SU-DHL-6 (cell line): ENCODE data around the gene PPFIBP1.

Experiments used
- H2AFZ ChIP-seq: fragments of 200-600 bp; sonication (generic); 2 replicates; pipeline ENCODE4 v1.6.1; 2014; ENCODE audit warnings: low read depth, mild to moderate bottlenecking, moderate library complexity, mixed read lengths, antibody characterized with exemption, low read length; ENCODE audit not compliant: severe bottlenecking
- H3F3A ChIP-seq: fragments of 200-600 bp; shearing (Covaris generic); 2 replicates; pipeline ENCODE4 v1.6.0; 2016; ENCODE audit warnings: antibody characterized with exemption, mild to moderate bottlenecking; ENCODE audit not compliant: insufficient read depth
- H3K27ac ChIP-seq: fragments of 200-600 bp; sonication (generic); 2 replicates; pipeline ENCODE4 v1.5.1; 2016; ENCODE audit warnings: low read depth, mild to moderate bottlenecking, low read length, moderate library complexity, mixed read lengths
- H3K27me3 ChIP-seq: fragments of 200-600 bp; sonication (generic), shearing (Covaris generic); 2 replicates; pipeline ENCODE4 v1.6.0; 2014; ENCODE audit warnings: mild to moderate bottlenecking, low read length
- H3K36me3 ChIP-seq: fragments of 200-600 bp; sonication (generic); 2 replicates; pipeline ENCODE4 v1.6.1; 2014; ENCODE audit warnings: mild to moderate bottlenecking, low read length, mixed read lengths
- H3K4me2 ChIP-seq: fragments of 300-600, 200-600 bp; shearing (Covaris generic), sonication (generic); 2 replicates; pipeline ENCODE4 v1.6.0; 2014; ENCODE audit warnings: low read length, low read depth, mild to moderate bottlenecking; ENCODE audit not compliant: poor library complexity, severe bottlenecking
- H3K4me3 ChIP-seq: fragments of 200-600 bp; sonication (generic); 2 replicates; pipeline ENCODE4 v1.5.1; 2014; ENCODE audit warnings: antibody characterized with exemption, low read length, mild to moderate bottlenecking, mixed read lengths; ENCODE audit not compliant: insufficient read depth, poor library complexity, severe bottlenecking
- H3K79me2 ChIP-seq: fragments of 200-600 bp; sonication (generic); 2 replicates; pipeline ENCODE4 v1.6.1; 2014; ENCODE audit warnings: mild to moderate bottlenecking, low read length, moderate library complexity; ENCODE audit not compliant: insufficient read depth
- H3K9ac ChIP-seq: fragments of 200-600 bp; sonication (generic); 2 replicates; pipeline ENCODE4 v1.7.0; 2014; ENCODE audit warnings: mild to moderate bottlenecking, low read length
- H3K9me2 ChIP-seq: fragments of 200-600 bp; sonication (generic); replicated peaks from 2 replicates; pipeline ENCODE4 v1.6.1; 2014; ENCODE audit warnings: low read length; ENCODE audit not compliant: insufficient read depth
- H3K9me3 ChIP-seq: fragments of 200-600 bp; sonication (generic); 2 replicates; pipeline ENCODE4 v1.6.1; 2014; ENCODE audit warnings: low read length, mixed read lengths; ENCODE audit not compliant: insufficient read depth
- H4K20me1 ChIP-seq: fragments of 200-600 bp; sonication (generic); 2 replicates; pipeline ENCODE4 v1.6.1; 2014; ENCODE audit warnings: low read depth, mild to moderate bottlenecking, antibody characterized with exemption, low read length, moderate library complexity, mixed read lengths
- CTCF ChIP-seq: fragments of 200-600 bp; sonication (generic); IDR thresholded peaks from one replicate; pipeline ENCODE4 v1.5.1; 2017; ENCODE audit warnings: antibody characterized with exemption, mild to moderate bottlenecking, low read length, moderate library complexity; ENCODE audit not compliant: insufficient read depth, poor library complexity, severe bottlenecking
- EZH2phosphoT487 ChIP-seq: fragments of 200-600 bp; sonication (generic), shearing (Covaris generic); conservative IDR thresholded peaks from 2 replicates; pipeline ENCODE4 v1.6.1; 2018; ENCODE audit warnings: mild to moderate bottlenecking, antibody characterized with exemption, low read length, moderate library complexity, mixed read lengths

Gene PPFIBP1

GRCh38 chr12:27549236-27549800, 25.3 kb downstream of the PPFIBP1 start:
- H3K36me3 ChIP-seq, result no peaks in the 10 kb centered on the region
- no peak overlapping the region for H3K9ac ChIP-seq
- H3K9me2 ChIP-seq, result no peaks in the 10 kb centered on the region
- H3F3A ChIP-seq, result no peaks in the 10 kb centered on the region
- H3K9me3 ChIP-seq, result no peaks in the 10 kb centered on the region
- no peaks in the 10 kb centered on the region for H4K20me1 ChIP-seq
- no peak overlapping the region for H3K4me2 ChIP-seq
- H3K79me2 ChIP-seq, result no peaks in the 10 kb centered on the region
- H3K4me3 ChIP-seq, result no peak overlapping the region
- no peak overlapping the region for H3K27ac ChIP-seq
- no peaks in the 10 kb centered on the region for H3K27me3 ChIP-seq
- H2AFZ ChIP-seq, result no peak overlapping the region
- TF ChIP-seq EZH2phosphoT487, result no peak
- no peak for TF ChIP-seq CTCF

GRCh38 chr12:27549801-27550652, 26.0 kb downstream of the PPFIBP1 start:
- Histone ChIP-seq H3K9me2 (no peaks in the 10 kb centered on the region), H2AFZ (no peak overlapping the region), H3K79me2 (no peaks in the 10 kb centered on the region), H3K9me3 (no peaks in the 10 kb centered on the region), H3K27ac (no peak overlapping the region), H3K9ac (no peak overlapping the region), H3K4me2 (no peak overlapping the region), H3K4me3 (no peak overlapping the region), H3K36me3 (no peaks in the 10 kb centered on the region), H3F3A (no peaks in the 10 kb centered on the region), H4K20me1 (no peaks in the 10 kb centered on the region), H3K27me3 (no peaks in the 10 kb centered on the region)
- TF ChIP-seq EZH2phosphoT487, result no peak
- TF ChIP-seq CTCF, result no peak

- H3K79me2 ChIP-seq, result no peaks in the 10 kb centered on the region
- TF ChIP-seq EZH2phosphoT487, result no peak
- no peak for TF ChIP-seq CTCF
- no peaks in the 10 kb centered on the region for H3F3A ChIP-seq
- H3K36me3 ChIP-seq, result no peaks in the 10 kb centered on the region
- H3K4me3 ChIP-seq, result no peak overlapping the region
- no peaks in the 10 kb centered on the region for H3K9me3 ChIP-seq
- no peak overlapping the region for H3K9ac ChIP-seq
- H4K20me1 ChIP-seq, result no peaks in the 10 kb centered on the region
- no peak overlapping the region for H2AFZ ChIP-seq
- H3K27me3 ChIP-seq, result no peaks in the 10 kb centered on the region
- H3K27ac ChIP-seq, result no peak overlapping the region
- no peak overlapping the region for H3K4me2 ChIP-seq
- H3K9me2 ChIP-seq, result no peaks in the 10 kb centered on the region
Observed at GRCh38 chr12:27550653-27550975, 26.6 kb downstream of the PPFIBP1 start.
